Gastrocnemius medialis (tissue), 4 donors: ENCODE measurements around the gene CELA1. TPM values are rescaled to one million over a fixed set of nuclear protein-coding genes. Genes with fewer than 3 reads are reported as not detected.

Experiments used
- ATAC-seq, 2 donors: fragments of 150-250 bp; one replicate each; pipeline ENCODE4 v1.9.1; 2016
- DNase-seq, 2 donors: peaks; one replicate each; pipeline ENCODE4 v3.0.0-alpha.2; 2019
- H3K27ac ChIP-seq, 4 donors: fragments of 200-600 bp; sonication (generic); 1 replicate in 1 of 4; 2 replicates in 3 of 4; pipeline ENCODE4 v1.5.1; 2016 to 2018; ENCODE audit warnings: mild to moderate bottlenecking in 2 of 4, moderate library complexity in 1 of 4
- H3K27me3 ChIP-seq, 3 donors: fragments of 200-600 bp; sonication (generic) in 2 of 3; 1 replicate in 1 of 3; 2 replicates in 2 of 3; pipeline versions ENCODE4 v1.5.1 to v1.6.0; 2016 to 2019; ENCODE audit warnings: mild to moderate bottlenecking in 1 of 3, moderate library complexity in 1 of 3
- H3K36me3 ChIP-seq, 2 donors: fragments of 200-600 bp; sonication (generic) in 1 of 2; one replicate each; pipeline ENCODE4 v1.5.1; 2017 to 2018
- H3K4me1 ChIP-seq, 2 donors: fragments of 200-600 bp; sonication (generic) in 1 of 2; one replicate each; pipeline ENCODE4 v1.5.1; 2016 to 2017; ENCODE audit warnings: mild to moderate bottlenecking in 2 of 2
- H3K4me3 ChIP-seq, 4 donors: fragments of 200-600 bp; sonication (generic) in 3 of 4; 1 replicate in 1 of 4; 2 replicates in 3 of 4; pipeline ENCODE4 v1.5.1; 2016 to 2019; ENCODE audit warnings: mild to moderate bottlenecking in 2 of 4
- H3K9me3 ChIP-seq, 3 donors: fragments of 200-600 bp; sonication (generic) in 2 of 3; 1 replicate in 1 of 3; 2 replicates in 2 of 3; pipeline ENCODE4 v1.5.1; 2016 to 2019
- POLR2A ChIP-seq, 2 donors: fragments of 450-650 bp; IDR thresholded peaks; one replicate each; pipeline ENCODE4 v1.6.1; 2017; ENCODE audit warnings: antibody characterized with exemption in 2 of 2, mild to moderate bottlenecking in 2 of 2, moderate library complexity in 2 of 2
- in situ Hi-C, 4 donors: fragments of 200-750 bp; cut with MboI; loops; one replicate each; pipeline versions ENCODE4 v1.15.0 to v1.8.0; 2017; ENCODE audit warnings: low sequenced_read_pairs in 4 of 4
- intact Hi-C: fragments of 100-400 bp; cut with DNase I; formaldehyde crosslinking; loops from one replicate; pipeline ENCODE4 v1.15.1; 2023; ENCODE audit warnings: low total_unique reads
- total RNA-seq, 4 donors: library from RNA; depleted of rRNA; stranded (reverse); fragments of >200 nt; gene quantifications; one replicate each; pipeline versions ENCODE4 v1.1.0 to v1.2.3, GENCODE V29; 2016
- TF ChIP-seq, protein P1 (sequence below), 5 experiments: fragments of 450-650 bp in 3 of 5; fragments of 200-600 bp in 2 of 5; sonication (generic) in 2 of 5; IDR thresholded peaks in 4 of 5; conservative IDR thresholded peaks in 1 of 5; 1 replicate in 4 of 5; 2 replicates in 1 of 5; pipeline ENCODE4 v1.5.1; 2016 to 2019; ENCODE audit warnings: antibody characterized with exemption in 5 of 5, mild to moderate bottlenecking in 3 of 5, moderate library complexity in 3 of 5

Gene CELA1
- total RNA-seq, 4 donors from 2014 or later: not detected

DNA sequence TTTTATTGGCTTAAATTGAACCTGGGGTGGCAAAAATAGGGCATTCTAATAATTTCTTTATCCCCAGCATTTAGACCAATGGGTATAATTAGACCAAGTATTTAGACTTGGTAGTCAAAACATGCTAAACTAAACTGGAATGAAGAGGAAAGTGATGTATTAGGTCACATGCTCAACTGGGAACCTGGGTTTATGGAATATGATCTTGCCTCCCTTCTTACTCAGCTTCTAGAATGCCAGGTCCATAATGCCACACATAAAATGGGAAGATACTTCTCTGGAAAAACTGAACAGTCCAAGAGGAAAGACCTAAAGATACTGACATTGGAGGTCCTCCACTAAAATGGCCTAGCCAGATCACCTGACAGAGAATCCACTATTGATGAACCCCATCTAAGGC lies 16.3 kb downstream of the CELA1 start:
- Histone ChIP-seq H3K9me3 (no peaks in the 10 kb centered on the region), H3K4me1 (peaks cover 0 to 5% of the 10 kb centered on the region in 2 donors), H3K4me3 (no peak overlapping the region), H3K36me3 (no peaks in the 10 kb centered on the region), H3K27ac (no peak overlapping the region), H3K27me3 (no peaks in the 10 kb centered on the region)
- no peak for DNase-seq
- intact Hi-C loops: no loop called here
- in situ Hi-C loops: loop anchor here in 2 of 4 donors (25.0 kb wide), 2 partner anchors 493 to 518 kb away; partner anchors contain the start of gene TMPRSS12 (in 1 of the 2)
- TF ChIP-seq, protein P1, sequence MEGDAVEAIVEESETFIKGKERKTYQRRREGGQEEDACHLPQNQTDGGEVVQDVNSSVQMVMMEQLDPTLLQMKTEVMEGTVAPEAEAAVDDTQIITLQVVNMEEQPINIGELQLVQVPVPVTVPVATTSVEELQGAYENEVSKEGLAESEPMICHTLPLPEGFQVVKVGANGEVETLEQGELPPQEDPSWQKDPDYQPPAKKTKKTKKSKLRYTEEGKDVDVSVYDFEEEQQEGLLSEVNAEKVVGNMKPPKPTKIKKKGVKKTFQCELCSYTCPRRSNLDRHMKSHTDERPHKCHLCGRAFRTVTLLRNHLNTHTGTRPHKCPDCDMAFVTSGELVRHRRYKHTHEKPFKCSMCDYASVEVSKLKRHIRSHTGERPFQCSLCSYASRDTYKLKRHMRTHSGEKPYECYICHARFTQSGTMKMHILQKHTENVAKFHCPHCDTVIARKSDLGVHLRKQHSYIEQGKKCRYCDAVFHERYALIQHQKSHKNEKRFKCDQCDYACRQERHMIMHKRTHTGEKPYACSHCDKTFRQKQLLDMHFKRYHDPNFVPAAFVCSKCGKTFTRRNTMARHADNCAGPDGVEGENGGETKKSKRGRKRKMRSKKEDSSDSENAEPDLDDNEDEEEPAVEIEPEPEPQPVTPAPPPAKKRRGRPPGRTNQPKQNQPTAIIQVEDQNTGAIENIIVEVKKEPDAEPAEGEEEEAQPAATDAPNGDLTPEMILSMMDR (IDR thresholded peaks at IDR 0.05 in 4 of 5, conservative IDR thresholded peaks at IDR 0.05 in 1 of 5): no peak
- no peak for TF ChIP-seq POLR2A (IDR thresholded peaks at IDR 0.05)
- ATAC-seq: no peak

DNA sequence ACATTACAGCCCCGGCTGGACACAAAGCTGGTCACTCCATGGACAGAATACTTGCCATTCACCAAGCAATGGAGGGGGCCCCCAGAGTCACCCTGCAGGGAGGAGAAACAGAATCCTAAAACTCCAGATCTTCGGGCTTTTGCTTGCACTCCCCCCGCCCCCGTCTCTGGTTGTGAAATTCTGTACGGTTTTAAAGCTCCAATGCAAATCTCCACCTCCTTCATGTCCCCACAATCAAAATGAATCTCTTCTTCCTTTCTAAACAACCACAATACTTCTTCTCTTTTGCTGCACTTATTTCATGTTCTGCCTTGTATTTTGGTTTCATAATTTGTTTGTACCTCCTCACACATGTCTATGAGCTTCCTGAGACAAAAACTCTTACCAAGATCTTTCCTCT lies 16.7 kb downstream of the CELA1 start:
- in situ Hi-C loops: loop anchor here in 2 of 4 donors (25.0 kb wide), 2 partner anchors 492 to 517 kb away; partner anchors contain the start of gene TMPRSS12 (in 1 of the 2)
- H3K36me3 ChIP-seq: no peaks in the 10 kb centered on the region
- H3K27ac ChIP-seq: no peak overlapping the region
- DNase-seq (no peak), ATAC-seq (no peak)
- TF ChIP-seq POLR2A (IDR thresholded peaks at IDR 0.05): no peak
- TF ChIP-seq, protein P1 (IDR thresholded peaks at IDR 0.05 in 4 of 5, conservative IDR thresholded peaks at IDR 0.05 in 1 of 5): no peak
- H3K27me3 ChIP-seq: no peaks in the 10 kb centered on the region
- H3K9me3 ChIP-seq: no peaks in the 10 kb centered on the region
- no peak overlapping the region for H3K4me3 ChIP-seq
- H3K4me1 ChIP-seq: peaks cover 0 to 5% of the 10 kb centered on the region in 2 donors
- intact Hi-C loops: no loop called here

DNA sequence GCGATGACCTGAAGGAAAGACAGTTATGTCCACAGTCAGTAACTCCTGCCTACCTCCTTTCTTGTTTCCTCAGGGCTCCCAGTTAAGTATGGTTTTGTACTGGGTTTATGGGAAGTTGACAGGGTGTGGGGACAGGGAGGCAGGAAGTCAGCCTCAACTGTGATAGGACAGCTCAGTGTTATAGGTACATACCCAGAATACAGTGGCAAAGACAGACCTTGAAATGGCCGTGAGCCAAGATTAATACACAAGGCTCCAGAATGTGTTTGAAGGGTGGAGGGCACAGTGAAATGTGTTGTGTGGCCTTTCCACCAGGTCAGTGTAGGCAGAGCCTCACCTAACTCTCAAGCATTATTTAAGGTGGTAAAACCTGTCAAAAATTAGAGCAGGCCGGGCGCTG lies 17.9 kb downstream of the CELA1 start:
- no peak for DNase-seq
- Histone ChIP-seq H3K4me3 (no peak overlapping the region), H3K27me3 (no peaks in the 10 kb centered on the region), H3K27ac (no peak overlapping the region), H3K36me3 (no peaks in the 10 kb centered on the region), H3K9me3 (no peaks in the 10 kb centered on the region), H3K4me1 (peaks cover 0 to 5% of the 10 kb centered on the region in 2 donors)
- no peak for TF ChIP-seq POLR2A (IDR thresholded peaks at IDR 0.05)
- TF ChIP-seq, protein P1 (IDR thresholded peaks at IDR 0.05 in 4 of 5, conservative IDR thresholded peaks at IDR 0.05 in 1 of 5): no peak
- intact Hi-C loops (no loop called here), in situ Hi-C loops (loop anchor here in 2 of 4 donors (25.0 kb wide), 2 partner anchors 491 to 516 kb away; partner anchors contain the start of gene TMPRSS12 (in 1 of the 2))
- ATAC-seq: no peak

DNA sequence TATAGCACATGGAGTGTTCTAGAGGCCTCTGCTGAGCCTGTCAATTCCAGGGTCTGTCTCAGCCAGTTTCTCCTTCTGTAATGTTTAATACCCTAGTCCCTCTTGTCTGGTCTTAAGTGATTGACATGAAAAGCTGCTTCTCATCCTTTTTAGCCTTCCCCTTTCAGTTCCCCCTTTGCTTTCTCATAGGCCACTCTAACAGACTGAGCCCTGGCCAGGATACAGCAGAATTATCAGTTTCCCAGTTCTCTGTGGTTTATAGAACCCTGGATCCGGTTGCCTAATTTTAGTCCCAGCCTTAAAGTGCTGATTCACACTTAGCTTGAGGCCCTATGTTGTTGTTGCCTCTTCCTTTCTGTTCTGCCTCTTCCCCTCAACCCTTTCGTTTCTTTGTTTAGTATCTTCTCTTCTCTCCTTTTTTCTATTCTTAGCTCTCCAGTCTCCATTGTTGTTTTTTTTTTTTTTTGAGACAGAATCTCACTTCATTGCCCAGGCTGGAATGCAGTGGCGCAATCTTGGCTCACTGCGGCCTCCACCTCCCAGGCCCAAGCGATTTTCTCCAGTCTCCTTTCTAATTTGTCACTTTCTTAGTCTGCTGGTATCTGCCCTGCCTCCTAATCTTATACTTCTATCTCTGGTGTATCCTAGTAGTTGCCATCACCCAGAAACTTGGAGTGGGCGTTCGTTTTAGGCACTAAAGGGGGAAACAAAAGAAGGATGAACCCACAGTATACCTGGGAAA lies 19.6 kb downstream of the CELA1 start:
- Histone ChIP-seq H3K9me3 (no peaks in the 10 kb centered on the region), H3K27ac (no peak overlapping the region), H3K27me3 (no peaks in the 10 kb centered on the region), H3K4me3 (no peak overlapping the region), H3K36me3 (no peaks in the 10 kb centered on the region), H3K4me1 (peaks cover 0 to 5% of the 10 kb centered on the region in 2 donors)
- peak in 1 of 2 donors; percentile 44 for ATAC-seq
- no peak for TF ChIP-seq POLR2A (IDR thresholded peaks at IDR 0.05)
- TF ChIP-seq, protein P1 (IDR thresholded peaks at IDR 0.05 in 4 of 5, conservative IDR thresholded peaks at IDR 0.05 in 1 of 5): no peak
- in situ Hi-C loops: loop anchor here in 2 of 4 donors (25.0 kb wide), 2 partner anchors 490 to 515 kb away; partner anchors contain the start of gene TMPRSS12 (in 1 of the 2)
- DNase-seq: no peak
- intact Hi-C loops: no loop called here
